NOMO-1 treated with DMSO at 0.1 percent for 48 hours (cell line): Measurements from ENCODE around the gene PSTPIP2.

ENCODE experiments used
- DNase-seq: peaks from one replicate; lab custom pipeline; 2025; ENCODE audit not compliant: unreplicated experiment; lab: John Stamatoyannopoulos, UW

Gene PSTPIP2

DNA sequence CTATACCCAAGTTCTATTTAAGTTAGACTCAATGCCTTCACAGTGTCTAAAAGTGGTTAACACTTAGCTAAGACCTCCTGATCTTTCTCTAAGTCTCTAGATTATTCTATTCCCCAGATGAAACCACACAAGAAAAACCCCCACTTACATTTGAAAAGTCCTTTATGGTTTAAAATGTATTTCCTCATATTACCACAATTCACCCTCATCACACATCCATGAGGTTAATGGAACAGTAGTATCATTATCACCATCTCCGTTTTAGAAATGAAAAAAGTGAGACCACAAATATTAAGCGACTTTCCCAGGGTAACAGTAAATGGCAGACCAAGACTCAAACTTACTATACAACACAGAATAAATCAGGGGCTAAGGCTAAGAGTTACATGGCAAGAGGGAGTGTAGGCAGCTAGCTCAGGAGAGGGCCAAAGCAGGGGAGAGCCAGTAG, 133.5 kb downstream of the PSTPIP2 start:
- DNase-seq = no peak

DNA sequence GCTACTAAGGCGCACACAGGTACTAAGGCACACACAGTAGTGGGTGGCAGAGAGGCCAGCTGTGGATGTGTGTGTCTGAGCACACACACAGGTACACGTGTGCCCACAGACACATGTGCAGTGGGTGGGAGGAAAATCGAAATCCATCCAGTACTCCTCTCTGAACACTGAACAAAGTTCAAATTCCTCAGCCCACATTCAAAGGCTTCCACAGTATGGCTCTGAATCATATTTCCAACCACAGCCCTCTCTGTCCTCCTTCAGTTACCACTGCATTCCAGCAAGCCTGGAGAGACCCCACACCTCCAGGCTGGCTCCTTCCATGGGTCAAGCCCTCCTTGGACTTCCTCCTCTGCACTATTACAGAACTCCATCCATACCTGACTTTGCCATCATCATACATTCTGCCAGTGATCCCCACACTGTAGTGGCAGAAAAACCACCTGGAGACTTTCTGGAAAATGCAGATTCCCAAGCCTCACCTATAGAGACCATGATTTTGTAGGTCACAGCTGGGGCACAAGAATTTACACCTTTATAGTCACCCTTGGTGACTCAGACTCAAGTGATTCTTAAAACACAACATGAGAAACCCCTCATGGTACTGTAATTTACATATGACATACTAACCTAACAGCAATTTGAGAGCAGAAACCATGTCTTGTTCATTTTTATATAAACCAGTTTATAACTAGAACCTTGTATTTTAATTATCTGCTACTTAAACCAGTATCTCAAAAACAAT, 136.3 kb downstream of the PSTPIP2 start:
- DNase-seq = no peak
